ENCODE results near the gene E2F3.

DNA sequence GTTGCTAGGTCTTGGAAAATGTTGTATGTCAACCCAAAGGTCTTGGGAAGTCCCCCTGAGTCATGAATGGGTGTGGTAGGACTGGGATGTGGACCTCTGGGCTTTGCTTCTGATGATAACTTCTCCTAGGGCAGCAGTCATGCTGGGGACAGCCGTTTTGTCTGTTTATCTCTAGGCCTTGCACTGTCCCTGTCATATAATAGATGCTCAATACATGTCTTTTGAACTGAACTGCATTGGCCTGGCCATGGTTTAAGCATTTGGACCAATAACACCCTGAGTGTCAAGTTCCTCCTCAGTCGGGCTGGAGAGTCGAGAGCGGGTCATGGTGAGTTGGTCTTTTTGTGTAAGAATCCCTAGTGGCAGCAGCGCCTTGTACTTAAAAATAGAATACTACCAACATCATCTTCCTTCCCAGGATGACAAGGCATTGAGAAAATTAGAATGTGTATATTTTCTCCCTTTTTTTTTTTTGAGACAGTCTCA, 43.1 kb downstream of the E2F3 start:
- no peak for TF ChIP-seq CTCF (IDR thresholded peaks at IDR 0.05)
- TF ChIP-seq POLR2A (IDR thresholded peaks at IDR 0.05): no peak
- TF ChIP-seq POLR2AphosphoS5 (IDR thresholded peaks at IDR 0.05): no peak

Measured in upper lobe of left lung (tissue), 4 donors.